D341Med (cell line): Measurements from ENCODE around the gene YWHAH.

Experiments
- DNase-seq: peaks from one replicate; pipeline ENCODE4 v3.0.0; 2012; ENCODE audit warnings: low spot score

Gene YWHAH

DNA sequence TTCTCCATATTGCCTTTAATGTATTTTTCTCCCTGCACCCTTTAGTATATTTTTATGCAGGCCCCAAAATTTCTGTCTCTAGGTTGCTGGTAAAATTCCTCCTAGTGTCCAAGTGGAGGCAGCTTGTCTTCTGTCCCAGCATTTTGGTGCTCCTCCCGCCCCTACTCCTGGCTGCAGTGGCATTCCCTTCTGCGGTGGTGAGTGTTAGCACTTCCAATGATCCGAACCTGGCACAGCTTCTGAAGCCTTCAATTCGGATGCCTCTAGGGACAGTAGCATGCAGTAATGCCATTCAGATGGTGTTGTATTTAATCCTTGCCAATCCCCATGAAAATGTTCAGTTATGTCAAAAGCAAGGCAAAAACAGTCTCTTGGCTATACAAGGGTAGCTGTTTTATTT lies 5.9 kb downstream of the YWHAH start:
- peak; percentile 73 for DNase-seq

DNA sequence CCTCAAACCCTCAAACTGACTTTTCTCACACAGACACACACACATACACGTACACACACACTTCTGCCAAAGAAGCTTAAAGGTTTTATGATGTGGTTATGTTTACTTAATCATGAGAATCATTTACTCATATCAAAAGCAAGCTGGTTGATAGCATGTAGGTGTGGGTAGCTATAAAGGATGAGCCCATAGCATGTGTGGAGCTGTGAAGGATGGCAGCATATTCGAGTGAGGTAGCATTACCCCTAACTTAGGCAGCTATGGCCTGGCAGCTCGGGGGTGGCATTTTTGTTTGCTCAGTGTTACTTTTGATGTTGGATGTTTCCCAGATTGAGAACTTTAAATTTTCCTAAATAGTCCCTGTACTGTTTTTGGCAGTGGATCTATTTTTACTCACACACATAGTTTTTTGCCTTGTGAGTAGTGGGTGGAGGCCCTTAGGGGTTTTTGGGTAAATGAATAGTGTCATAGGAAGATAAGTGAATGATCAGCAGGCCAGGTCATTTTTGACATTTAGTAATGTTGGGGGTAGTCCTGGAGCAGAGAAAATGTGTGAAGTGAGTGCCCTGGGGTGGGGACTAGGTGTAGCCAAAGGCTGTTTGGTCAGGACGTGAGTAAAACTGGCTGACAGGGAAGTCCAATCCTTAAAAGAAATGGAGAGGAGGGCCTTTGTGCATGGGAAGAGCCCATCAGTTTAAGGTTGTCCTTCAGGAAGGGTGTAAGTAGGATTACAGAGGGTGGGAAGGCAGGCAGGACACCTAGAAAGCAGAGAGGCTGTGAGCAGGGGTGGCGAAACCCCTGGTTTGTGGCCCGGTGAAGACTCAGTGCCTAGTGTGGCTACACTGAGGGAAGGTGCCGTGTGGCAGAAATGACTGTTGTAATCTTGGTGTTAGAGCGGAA lies 7.1 kb downstream of the YWHAH start:
- DNase-seq: no peak

DNA sequence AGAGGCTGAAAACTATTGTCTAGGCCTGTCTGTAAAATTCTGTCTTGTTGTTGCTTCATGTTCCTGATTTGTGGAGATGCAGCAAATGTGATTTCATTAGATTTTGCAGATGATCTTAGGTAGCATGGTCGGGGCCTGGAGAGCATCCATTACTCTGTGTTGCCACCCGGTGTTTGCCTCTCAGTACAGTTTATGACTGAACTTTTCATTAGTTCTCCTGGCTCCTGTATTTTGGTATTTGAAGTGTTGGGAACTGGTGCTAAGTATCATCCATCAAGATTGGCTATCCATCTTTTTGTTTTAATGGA lies 7.7 kb downstream of the YWHAH start:
- no peak for DNase-seq

DNA sequence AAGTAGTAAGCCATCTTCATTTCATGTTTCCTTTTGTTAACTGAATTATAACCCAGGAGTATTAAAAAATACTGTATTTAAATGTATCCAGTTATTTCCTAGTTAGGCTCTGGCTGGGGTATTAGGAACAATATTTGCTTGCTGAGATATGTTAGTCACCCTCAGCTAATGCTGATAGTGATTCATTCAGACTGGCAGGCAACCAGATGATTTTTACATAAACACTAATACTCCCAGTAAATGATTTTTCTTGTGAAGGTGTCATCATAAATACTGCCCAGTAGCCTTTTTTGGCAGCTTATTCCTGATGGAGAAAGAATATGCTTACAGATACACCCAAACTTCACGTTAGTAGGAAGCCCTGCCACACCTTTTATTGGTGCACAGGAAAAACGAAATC lies 8.1 kb downstream of the YWHAH start:
- DNase-seq: no peak

DNA sequence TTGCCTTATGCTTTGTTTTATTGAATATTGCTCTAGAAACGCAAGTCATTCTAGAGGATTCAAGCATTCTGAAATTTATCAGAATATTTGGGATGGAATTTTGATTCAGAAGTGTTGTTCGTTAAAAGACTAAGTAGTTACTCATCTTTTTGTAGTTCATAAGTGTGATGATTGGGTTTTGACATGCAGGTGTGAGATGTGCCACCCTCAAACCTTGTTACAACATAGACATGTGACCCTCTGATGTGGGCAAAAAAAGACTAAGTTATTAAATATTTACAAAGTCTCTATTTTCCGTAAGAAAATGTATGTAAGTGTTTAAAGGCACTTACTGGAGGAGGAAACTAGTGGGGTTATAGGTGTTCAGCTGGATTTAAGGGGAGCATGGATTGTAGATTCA lies 8.9 kb downstream of the YWHAH start:
- DNase-seq: no peak

DNA sequence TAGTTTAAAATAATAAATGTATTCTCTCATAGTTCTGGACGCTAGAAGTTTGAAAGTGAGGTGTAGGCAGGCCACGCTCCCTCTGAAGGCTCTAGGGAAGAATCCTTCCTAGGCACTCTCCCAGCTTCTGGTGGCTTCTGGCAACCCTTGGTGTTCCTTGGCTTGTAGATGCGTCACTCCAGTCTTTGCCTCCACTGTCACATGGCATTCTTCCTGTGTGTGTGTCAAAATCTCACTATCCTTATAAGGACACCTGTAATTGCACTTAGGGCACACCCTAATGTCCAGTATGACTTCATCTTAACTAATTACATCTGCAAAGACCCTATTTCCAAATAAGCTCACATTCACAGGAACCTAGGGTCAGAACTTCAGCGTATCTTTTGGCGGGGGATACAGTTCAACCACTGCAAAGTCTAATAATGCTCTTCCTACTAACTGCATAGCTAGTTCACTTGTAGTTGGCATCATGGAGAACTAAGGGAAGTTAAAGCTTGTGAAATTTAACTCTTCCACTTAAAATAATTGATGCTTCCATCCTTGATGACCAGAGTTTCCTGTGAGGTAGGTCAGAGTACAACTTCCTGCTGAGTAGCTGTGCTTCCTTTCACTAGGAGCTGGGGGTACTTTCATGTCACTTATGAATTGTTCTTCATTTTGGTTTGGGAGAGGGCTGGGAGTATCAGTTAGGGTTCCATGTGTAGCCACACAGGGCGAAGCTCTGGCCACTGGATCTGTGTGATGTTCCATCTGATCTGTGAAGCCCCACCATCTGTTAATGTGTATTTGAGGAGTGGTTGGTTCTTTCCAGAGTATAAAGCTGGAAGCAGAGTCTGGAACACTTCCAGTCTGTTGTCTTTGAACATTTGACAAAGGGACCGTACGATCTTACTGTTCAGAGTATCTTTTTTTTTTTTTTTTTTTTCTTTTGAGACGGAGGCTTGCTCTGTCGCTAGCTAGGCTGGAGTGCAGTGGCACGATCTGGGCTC lies 10.5 kb downstream of the YWHAH start:
- DNase-seq: no peak

DNA sequence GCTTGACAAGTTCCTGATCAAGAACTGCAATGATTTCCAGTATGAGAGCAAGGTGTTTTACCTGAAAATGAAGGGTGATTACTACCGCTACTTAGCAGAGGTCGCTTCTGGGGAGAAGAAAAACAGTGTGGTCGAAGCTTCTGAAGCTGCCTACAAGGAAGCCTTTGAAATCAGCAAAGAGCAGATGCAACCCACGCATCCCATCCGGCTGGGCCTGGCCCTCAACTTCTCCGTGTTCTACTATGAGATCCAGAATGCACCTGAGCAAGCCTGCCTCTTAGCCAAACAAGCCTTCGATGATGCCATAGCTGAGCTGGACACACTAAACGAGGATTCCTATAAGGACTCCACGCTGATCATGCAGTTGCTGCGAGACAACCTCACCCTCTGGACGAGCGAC lies 12.0 kb downstream of the YWHAH start:
- no peak for DNase-seq

DNA sequence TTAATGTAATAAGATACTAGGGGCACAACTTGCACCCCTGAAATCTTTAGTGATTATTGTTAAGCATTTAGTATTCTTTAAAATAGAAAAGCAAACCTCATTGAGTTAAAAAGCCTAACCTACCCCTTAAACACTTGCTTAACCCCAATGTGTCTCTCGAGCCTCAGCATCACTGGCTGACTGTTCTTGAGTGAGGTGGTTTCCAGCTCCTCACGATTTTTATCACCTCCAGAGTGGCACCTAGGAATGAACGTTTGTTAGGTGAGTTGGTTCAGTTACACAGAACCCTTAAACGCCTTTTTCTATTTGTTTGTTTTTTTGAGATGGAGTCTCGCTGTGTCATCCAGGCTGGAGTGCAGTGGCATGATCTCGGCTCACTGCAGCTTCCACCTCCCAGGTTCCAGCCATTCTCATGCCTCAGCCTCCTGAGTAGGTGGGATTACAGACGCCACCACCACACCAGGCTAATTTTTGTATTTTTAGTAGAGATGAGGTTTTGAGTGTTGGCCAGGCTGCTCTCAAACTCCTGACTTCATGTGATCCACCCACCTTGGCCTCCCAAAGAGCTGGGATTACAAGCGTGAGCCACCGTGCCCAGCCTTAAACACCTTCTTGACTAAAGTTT lies 13.7 kb downstream of the YWHAH start:
- no peak for DNase-seq

DNA sequence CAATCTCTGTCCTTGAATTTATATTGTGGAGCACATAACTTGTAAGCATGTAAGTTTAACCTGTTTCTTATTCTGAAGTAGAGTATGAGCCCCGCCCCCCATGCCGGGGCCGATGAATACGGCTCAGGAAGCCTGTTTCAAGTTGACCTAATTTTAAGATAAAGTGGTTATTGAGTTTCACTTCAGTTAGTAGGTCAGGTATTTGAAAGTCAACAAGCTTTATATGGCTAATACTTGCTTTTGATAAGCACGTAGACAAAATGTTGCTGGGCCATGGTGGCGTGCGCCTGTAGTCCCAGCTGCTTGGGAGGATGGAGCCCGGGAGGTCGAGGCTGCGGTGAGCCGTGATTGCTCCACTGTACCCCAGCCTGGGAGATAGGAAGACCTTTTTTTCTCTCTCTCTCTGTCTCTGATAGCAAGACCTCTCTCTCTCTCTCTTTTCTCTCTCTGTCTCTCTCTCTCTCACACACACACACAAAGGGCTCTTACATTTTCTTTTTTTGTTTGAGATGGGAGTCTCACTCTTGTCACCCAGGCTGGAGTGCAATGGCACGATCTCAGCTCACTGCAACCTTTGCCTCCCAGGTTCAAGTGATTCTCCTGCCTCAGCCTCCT lies 14.4 kb downstream of the YWHAH start:
- DNase-seq: no peak

DNA sequence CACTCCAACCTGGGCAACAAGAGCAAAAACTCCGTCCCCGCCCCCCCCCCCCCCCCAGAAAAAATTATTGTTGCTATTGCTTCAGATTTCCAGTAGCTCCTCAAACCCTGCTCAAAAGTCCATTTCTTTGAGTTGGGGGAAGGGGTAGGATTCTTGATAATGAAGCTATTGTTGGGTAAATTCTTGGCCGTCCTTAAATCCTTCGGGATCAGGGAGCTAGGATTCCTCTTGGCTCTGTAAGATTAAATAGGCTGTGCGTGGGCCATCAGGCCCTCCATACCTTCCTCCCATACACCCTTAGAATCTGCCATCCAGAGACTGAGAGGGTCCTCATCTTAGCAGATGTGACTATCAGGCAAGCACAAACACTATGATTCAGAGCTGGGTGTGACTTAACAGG lies 16.4 kb downstream of the YWHAH start:
- no peak for DNase-seq

DNA sequence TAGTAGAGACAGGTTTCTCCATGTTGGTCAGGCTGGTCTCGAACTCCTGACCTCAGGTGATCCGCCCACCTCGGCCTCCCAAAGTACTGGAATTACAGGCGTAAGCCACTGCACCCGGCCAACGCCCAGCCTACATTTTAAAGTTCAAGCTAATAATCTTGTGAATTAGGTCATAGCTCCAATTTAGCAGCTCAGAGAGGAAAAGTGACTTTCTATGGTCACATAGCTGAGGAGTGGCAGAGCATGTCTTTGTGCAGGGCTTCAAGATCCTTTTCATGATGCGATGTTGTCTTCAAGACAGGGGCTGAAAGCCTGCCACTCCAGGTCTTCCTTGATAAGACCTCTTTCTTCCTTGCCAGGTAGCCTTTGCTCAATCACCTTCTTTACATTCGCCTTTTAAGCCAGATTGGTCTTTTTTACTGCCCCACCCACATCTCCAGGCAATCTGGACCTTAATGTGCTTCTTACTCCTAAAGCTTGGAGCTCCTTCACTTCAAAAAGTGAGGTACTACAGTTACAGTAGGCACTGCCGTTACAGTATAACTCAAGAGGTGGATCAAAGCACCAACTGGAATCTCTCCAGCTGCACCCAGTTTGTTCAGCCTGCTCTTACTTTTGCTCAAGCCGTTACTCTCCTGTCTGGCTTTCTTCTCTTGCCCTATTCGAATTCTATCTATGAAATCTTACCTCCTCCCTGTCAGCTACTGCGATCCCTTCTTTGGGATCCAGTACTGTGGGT lies 18.2 kb downstream of the YWHAH start:
- DNase-seq: no peak

DNA sequence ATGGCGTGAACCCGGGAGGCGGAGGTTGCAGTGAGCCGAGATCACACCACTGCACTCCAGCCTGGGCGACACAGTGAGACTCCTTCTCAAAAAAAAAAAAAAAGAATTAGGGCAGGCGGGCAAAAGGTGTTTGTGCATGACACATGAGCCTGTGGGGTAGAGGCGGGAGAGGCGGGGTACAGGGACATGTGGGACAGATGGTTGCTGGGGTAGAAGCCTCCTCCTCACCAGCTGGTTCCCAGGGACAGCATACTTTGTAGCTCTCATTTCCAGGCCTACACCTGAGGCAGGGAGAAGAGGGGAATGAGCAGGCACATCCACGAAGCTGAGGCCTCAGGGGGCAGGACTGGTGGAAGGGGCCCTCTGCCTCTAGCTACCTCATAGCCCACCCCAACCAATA lies 23.7 kb downstream of the YWHAH start:
- DNase-seq: no peak

DNA sequence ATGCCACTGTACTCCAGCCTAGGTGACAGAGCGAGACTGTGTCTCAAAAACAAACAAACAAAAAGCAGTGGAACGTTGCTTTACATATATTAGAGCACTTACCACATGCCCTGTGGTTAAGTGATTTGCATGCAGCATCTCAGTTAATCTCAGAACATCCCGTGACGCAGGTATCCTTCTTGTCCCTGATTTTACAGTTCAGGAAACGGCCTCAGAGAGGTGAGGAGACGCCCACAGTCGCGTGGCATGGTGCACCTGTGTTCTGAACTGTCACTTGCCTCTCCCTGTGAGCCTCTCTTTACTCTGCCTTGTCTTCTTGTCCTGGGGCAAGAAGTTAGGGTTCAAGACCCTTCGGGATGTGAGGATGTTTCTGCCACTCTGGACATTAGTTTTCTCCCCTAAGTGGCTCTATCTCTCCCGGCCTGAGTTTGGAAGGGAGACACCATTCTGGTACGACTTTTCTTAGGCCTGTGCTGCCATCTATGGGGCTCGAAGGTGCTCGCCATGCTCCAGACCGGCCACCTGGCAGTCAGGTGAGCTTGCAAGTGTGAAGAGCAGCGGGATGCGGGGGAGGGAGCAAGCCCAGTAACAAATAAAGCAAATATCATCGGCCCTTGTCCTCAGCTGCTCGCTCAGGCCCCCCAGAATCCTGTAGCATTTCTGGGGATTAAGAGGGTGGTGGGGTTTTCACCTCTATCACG lies 25.6 kb downstream of the YWHAH start:
- peak; percentile 83 for DNase-seq

DNA sequence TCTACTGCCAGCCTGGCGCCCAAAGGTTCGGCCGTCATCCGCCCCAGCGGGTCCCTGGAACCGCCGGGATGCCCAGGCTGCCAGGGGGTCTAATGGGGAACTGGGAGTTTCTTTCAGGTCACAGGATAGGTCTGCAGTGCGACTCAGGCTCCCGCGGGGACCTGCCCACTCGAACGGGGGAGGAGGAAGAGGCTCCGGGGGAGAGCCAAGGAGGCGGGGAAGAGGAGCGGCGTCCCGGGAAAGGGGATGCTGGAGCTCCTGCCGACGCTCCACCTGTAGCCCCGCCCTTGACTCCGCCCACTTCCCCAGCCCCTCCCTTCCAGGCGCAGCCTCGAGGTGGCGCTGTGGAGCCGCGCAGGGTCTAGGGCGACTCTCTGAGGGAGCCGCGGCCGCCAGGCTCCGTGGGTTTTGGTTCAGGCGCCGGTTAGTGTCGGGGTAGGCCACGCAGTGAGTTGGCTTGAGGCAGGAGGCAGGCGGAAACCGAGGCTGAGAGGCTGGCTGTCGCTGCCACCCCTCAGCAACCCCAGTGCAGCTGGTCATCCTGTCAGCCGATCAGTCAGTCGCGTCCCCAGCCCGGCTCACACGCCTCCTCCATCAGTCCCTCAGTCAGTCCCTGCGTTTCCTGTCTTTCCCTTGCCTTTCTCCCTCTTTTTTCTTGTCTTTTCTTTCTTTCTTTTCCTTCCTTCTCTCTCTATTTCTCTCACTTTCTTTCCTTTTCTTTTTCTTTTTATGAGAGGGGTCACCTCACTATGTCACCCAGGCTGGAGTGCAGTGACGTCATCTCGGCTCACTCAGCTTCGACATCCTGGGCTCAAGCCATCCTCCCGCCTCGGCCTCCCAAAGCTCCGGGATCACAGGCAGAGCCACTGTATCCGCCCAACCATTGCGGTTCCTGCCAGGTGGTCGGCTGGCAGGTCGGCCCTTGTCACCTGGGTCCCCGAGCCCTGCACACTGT lies 26.4 kb downstream of the YWHAH start:
- peak; percentile 95 for DNase-seq

DNA sequence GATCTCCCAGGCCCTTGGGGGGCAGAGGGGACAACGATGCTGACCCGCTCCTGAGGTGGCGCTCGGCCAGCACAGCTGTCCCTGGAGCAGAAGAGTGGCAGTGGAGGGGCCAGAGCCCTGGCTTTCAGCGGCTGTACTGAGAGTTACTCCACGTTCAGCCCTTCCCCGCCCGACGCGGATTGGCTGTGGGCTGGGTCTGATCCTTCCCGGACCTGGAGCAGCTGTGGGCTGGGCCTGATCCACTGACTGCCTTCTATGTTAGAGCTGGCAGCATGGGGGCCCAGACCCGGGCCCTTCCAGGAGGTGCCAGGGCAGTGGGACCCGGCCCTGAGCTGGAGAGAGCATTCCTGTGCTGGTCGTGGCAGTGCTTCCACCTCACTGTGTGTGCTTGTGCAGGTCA lies 27.8 kb downstream of the YWHAH start:
- DNase-seq: no peak

DNA sequence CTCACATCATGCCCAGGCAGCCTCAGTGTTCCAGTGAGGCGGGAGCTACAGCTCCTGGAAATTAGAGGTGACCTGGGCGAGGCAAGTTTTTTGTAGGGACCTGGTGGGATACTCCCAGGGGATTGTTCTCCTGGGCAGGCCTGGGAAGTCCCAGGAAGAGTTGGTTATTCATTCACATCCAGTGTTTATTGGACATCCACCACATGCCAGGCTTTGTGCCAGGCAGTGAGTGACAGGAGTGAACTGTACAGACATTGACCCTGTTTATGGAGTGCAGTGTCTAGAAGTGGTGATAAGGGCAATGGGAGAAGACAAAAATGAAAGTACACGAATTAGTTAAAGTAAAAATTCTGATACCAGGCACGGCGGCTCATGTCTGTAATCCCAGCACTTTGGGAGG lies 29.4 kb downstream of the YWHAH start:
- DNase-seq: no peak

DNA sequence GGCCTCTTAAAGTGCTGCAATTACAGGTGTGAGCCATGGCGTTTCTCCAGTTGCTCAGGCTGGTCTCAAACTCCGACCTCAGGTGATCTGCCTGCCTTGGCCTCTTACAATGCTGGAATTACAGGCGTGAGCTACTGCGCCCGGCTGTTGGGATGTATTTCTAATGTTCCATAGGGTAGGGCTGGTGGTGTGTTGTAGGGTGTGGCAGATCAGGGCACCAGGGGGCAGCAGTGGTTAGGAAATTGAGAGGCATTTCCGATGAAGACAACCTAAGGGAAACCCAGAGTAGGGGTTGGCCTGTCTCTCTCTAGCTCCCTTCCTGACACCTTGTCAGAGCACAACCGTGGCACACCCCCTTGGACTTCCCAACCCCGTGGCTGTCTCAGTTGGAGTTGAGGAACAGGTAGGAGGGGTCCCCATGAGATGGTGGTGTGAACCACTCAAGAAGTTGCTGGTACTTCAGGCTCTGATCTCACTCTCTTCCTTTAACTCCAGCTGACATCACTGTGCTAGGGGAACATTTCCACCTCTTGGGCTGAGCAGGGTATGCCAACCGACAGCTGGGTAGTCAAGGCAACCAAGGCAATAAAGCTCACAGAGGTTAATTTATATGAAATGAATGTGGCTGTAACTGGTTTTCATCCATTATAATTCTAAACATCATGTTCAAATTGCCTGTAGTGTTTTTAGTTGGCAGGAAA lies 33.0 kb downstream of the YWHAH start:
- DNase-seq: peak; percentile 83

DNA sequence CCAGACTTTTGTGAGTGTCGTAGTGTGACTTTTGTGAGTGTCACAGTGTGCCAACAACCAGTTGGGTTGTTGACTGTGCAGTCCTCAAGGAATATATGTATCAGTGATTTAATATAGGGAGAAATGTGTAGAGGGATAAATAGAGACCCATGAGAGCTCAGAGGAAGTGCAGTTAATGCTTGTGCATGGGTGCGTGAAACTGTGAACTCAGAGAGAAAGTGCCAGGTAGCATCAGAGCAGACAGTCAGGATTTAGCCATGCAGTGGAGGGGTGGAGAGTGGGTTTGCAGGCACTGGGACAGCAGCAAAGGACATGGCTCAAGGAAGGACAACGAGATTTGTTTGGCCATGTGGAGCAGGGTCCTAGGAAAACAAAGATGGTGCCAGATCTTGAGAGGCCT lies 33.6 kb downstream of the YWHAH start:
- DNase-seq: no peak

DNA sequence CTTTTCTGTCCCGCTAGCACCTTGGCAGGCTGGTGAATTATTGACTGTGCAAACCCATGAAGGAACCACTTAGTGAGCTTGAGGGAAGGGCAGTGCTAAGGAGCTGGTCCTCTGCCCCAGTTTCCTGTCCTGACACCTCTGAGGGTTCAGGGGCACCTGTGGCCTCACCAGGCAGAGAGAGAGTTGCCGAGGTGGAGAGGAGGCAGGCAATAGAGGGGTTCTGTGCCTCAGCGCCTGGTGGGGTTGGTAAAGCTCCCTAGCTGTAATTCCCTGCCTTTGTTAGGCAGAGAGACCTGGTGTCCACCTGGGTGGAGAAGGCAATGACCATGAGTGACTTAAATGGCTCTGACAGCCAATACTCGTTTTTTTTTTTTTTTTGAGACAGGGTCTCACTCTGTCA lies 36.3 kb downstream of the YWHAH start:
- DNase-seq: no peak
